H1 (cell line): ENCODE measurements around the gene SORCS3. TPM values are rescaled to one million over a fixed set of nuclear protein-coding genes. Genes with fewer than 3 reads are reported as not detected.

Source experiments
- ASH2L ChIP-seq: fragments of 200-600, 300-600 bp; sonication (generic); IDR thresholded peaks from one replicate; pipeline ENCODE4 v1.7.1; 2017; ENCODE audit warnings: low read length
- SP1 ChIP-seq: IDR thresholded peaks from 2 replicates; pipeline ENCODE4 v1.6.1; 2011; ENCODE audit warnings: low read depth, low read length
- ZNF274 ChIP-seq: IDR thresholded peaks from 2 replicates; pipeline ENCODE4 v1.7.0; 2012; ENCODE audit warnings: low read length, borderline replicate concordance; ENCODE audit errors: extremely low read depth
- polyA plus RNA-seq, 7 experiments: library from polyadenylated mRNA; depleted of rRNA in 3 of 7; stranded (reverse) in 5 of 7; unstranded in 2 of 7; fragments of >200 nt in 5 of 7; fragments of 200-250 nt in 2 of 7; gene quantifications; 1 replicate in 5 of 7; 2 replicates in 1 of 7; 4 replicates in 1 of 7; pipeline versions ENCODE4 v1.2.1 to v1.2.3, GENCODE V29; 2011 to 2013; ENCODE audit warnings: missing spikeins in 2 of 7, mixed read lengths in 2 of 7
- total RNA-seq: library from RNA; stranded (reverse); fragmentation: NEBNext Ultra II Directional; extraction: Animal tissue kit (Norgen Biotek cat#: 25700); gene quantifications from 2 replicates; pipeline ENCODE4 v1.2.1, GENCODE V29; 2021
- TF ChIP-seq, protein P1 (sequence below): fragments of 300-600 bp; sonication (generic); IDR thresholded peaks from 2 replicates; pipeline ENCODE4 v1.7.1; 2012; ENCODE audit warnings: low read length, moderate library complexity, mild to moderate bottlenecking, inconsistent platforms; ENCODE audit not compliant: insufficient replicate concordance

The SORCS3 gene
- total and polyA plus RNA-seq, 2 of the 8 experiments (the other 6 are each of a cell fraction or from before 2014, with no cell fraction given): 0.26 to 0.88 TPM

DNA sequence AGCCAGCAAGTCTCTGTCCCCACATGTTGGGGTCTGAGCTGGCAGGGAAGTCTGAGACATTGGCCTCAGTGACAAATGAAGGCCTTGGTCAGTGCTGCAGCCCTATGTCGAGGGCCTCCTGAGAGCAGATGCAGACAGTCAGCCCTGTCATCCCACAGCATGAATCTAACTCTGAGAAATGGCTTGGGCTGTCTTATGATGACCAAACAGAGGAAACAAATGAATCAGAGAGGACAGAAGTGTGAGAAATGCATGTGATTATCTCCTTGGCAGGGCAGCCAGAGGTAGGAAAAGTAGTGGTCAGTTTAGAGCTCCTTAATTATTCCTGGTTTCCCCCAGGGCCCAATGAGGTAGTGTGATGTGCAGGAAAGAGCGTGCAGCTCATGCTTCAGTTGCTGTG, 287.6 kb downstream of the SORCS3 start (continued):
- TF ChIP-seq ZNF274 (no peak), ASH2L (no peak), SP1 (no peak)
- TF ChIP-seq, protein P1, sequence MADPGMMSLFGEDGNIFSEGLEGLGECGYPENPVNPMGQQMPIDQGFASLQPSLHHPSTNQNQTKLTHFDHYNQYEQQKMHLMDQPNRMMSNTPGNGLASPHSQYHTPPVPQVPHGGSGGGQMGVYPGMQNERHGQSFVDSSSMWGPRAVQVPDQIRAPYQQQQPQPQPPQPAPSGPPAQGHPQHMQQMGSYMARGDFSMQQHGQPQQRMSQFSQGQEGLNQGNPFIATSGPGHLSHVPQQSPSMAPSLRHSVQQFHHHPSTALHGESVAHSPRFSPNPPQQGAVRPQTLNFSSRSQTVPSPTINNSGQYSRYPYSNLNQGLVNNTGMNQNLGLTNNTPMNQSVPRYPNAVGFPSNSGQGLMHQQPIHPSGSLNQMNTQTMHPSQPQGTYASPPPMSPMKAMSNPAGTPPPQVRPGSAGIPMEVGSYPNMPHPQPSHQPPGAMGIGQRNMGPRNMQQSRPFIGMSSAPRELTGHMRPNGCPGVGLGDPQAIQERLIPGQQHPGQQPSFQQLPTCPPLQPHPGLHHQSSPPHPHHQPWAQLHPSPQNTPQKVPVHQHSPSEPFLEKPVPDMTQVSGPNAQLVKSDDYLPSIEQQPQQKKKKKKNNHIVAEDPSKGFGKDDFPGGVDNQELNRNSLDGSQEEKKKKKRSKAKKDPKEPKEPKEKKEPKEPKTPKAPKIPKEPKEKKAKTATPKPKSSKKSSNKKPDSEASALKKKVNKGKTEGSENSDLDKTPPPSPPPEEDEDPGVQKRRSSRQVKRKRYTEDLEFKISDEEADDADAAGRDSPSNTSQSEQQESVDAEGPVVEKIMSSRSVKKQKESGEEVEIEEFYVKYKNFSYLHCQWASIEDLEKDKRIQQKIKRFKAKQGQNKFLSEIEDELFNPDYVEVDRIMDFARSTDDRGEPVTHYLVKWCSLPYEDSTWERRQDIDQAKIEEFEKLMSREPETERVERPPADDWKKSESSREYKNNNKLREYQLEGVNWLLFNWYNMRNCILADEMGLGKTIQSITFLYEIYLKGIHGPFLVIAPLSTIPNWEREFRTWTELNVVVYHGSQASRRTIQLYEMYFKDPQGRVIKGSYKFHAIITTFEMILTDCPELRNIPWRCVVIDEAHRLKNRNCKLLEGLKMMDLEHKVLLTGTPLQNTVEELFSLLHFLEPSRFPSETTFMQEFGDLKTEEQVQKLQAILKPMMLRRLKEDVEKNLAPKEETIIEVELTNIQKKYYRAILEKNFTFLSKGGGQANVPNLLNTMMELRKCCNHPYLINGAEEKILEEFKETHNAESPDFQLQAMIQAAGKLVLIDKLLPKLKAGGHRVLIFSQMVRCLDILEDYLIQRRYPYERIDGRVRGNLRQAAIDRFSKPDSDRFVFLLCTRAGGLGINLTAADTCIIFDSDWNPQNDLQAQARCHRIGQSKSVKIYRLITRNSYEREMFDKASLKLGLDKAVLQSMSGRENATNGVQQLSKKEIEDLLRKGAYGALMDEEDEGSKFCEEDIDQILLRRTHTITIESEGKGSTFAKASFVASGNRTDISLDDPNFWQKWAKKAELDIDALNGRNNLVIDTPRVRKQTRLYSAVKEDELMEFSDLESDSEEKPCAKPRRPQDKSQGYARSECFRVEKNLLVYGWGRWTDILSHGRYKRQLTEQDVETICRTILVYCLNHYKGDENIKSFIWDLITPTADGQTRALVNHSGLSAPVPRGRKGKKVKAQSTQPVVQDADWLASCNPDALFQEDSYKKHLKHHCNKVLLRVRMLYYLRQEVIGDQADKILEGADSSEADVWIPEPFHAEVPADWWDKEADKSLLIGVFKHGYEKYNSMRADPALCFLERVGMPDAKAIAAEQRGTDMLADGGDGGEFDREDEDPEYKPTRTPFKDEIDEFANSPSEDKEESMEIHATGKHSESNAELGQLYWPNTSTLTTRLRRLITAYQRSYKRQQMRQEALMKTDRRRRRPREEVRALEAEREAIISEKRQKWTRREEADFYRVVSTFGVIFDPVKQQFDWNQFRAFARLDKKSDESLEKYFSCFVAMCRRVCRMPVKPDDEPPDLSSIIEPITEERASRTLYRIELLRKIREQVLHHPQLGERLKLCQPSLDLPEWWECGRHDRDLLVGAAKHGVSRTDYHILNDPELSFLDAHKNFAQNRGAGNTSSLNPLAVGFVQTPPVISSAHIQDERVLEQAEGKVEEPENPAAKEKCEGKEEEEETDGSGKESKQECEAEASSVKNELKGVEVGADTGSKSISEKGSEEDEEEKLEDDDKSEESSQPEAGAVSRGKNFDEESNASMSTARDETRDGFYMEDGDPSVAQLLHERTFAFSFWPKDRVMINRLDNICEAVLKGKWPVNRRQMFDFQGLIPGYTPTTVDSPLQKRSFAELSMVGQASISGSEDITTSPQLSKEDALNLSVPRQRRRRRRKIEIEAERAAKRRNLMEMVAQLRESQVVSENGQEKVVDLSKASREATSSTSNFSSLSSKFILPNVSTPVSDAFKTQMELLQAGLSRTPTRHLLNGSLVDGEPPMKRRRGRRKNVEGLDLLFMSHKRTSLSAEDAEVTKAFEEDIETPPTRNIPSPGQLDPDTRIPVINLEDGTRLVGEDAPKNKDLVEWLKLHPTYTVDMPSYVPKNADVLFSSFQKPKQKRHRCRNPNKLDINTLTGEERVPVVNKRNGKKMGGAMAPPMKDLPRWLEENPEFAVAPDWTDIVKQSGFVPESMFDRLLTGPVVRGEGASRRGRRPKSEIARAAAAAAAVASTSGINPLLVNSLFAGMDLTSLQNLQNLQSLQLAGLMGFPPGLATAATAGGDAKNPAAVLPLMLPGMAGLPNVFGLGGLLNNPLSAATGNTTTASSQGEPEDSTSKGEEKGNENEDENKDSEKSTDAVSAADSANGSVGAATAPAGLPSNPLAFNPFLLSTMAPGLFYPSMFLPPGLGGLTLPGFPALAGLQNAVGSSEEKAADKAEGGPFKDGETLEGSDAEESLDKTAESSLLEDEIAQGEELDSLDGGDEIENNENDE: no peak
- TF ChIP-seq, all 59 proteins: peak for 0
